ENCODE results near the gene GLIS1.

GLIS1 gene

DNA sequence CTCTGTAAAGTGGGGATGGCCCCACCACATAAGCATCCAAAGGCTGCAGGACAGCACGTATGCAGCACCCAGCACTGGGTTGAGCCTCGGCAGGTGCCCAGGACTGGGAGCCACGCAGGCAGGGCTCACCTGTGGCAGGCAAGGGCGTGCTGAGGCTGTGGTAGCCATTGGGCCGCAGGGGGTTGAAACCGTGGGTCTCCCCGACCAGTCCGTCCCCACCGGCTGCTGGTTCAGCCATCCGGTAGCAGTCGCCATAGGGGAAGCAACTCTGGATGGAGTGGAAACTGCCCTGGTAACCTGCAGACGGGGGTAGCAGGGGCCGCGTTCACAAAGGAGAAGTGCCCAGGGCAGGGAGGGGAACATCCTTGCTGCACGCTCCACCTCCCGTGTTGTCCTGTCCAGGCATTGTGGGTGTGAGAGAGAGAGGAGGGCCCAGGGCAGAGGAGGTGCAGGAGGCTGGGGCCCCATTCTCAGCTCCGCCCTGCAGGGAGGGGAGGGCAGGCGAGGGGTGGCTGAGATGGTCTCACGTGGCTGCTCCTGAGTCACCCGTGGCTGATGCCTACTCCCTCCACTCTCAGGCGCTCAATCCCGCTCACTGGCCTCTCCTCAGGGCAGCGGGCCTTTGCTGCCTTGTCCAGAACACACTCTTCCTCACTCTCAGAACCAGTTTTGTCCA, 229.8 kb downstream of the GLIS1 start:
- DNase-seq (ENCODE audit: low read depth) = no peak

GRCh38 chr1:53508056-53508990, 230.6 kb downstream of the GLIS1 start:
- no peak for DNase-seq (ENCODE audit: low read depth)

DNA sequence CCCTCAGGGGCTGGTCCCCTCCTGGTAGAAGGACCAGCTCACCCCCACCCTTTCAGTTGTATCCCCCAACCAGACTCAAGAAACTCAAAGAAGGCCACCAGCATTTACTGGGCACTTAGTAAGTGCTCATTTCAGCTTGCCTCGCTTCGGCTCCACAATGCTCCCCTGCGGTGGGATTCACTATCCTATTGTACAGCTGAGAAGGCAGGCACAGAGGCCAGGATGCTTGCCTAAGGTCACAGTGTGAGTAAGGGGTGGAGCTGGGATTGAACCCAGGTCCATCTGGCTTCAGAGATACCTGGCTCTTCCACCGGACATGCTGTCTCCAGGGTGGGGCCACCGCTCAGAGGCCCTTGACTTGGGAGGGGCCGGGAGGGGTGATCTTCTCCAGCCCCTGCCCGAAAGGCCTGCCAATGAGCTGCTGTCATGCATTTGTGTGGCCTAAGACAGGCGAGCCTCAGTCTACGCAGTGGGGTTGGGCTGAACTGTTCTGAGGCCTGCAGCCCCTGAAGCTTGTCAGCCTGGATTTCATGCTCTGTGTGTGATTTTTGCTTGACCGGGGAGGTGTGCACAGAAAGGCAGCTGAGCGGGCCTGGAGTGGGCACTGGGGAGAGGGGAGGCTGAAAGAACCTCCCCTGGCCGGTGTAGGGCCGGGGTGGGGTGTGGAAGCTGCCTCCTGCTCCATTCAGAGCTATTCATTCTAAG, 231.7 kb downstream of the GLIS1 start:
- DNase-seq (ENCODE audit: low read depth) = no peak

GRCh38 chr1:53506355-53507050, 232.5 kb downstream of the GLIS1 start:
- no peak for DNase-seq (ENCODE audit: low read depth)

DNA sequence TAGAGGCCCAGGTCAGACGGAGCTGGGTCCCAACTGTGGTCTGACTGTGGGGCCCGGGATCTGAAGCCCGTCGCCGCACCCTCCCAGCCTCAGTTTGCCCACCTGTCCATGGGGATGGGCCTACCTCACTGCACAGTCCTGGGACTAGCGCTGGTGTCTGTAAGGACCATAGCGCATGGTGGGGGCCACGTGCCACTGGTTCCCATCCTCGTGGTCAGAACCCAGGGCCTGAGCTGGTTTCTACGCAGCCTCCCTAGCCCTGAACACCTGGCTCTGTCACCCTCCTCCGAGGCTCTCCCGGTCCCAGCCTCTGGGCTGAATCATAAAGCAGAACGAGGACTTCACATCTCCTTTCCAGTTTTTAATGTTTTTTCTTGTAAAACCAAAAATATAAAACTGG, 233.1 kb downstream of the GLIS1 start:
- no peak for DNase-seq (ENCODE audit: low read depth)

DNA sequence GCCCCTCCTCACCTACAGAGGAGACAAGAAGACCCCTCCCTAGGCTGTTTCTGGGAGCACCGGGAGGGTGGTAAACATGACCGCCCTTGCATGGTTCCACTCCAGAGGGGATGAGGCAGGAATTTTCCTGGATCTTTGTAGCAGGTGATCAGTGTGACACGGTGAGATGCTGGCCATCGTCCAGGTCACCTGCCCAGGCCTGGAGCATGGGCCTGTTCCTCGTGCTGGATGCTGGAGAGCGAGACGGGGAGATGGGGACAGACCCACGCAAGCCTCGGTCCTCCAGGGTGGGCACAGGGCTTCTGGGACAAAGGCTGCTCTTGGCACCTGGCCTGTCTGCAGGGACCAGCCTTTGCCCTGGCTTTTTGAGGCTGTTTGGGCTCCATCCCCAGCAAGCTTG, 233.6 kb downstream of the GLIS1 start:
- DNase-seq (ENCODE audit: low read depth) = no peak

DNA sequence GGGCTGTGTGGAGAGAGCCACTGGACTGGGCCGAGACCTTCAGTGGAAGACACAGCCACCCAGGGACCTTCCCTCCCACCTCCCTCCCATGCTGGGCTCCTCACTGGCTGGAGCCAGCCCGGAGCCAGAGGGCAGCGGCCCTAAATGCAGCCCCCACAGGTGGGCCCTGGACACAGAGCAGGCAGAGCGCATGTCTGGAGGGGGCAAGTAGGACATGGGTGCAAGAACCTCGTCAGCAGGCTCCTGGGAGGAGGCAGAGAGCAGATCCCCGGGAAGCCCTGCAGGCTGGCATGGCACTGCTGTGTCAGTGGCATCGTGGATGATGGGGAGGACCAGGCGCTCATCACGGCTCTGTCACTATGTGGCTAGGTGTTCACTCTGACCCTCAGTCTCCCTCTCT, 234.1 kb downstream of the GLIS1 start:
- DNase-seq (ENCODE audit: low read depth) = no peak

GRCh38 chr1:53503433-53504217, 235.3 kb downstream of the GLIS1 start:
- no peak for DNase-seq (ENCODE audit: low read depth)

DNA sequence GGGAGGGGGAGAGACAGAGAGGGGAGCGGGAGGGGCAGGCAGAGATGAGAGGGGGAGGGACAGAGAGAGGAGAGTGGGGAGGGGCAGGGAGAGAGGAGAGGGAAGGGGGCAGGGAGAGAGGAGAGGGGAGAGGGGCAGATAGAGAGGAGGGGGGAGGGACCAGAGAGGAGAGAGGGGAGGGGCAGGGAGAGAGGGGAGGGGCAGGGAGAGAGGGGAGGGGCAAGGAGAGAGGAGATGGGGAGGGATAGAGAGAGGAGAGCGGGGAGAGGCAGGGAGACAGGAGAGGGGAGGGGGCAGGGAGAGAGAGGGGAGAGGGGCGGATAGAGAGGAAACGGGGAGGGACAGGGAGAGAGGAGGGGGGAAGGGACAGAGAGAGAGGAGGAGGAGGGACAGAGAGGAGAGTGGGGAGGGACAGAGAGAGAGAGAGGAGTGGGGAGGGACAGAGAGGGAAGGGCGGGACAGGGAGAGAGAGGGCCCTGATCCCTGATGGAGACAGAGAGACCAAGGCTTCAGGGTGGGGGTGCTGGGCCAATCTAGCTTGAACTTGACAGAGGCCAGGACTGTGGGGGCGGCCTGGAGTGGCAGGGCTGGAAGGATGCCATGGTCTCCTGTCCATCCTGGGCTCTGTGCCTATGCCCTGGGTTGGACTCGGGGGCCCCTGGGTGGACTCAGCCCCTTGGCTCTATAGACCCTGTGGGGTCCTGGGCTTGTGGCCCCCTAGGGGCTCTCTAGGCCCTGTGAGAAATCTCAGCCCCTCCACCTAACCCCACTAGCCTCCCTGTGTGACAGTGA, 236.1 kb downstream of the GLIS1 start:
- DNase-seq (ENCODE audit: low read depth) = no peak

DNA sequence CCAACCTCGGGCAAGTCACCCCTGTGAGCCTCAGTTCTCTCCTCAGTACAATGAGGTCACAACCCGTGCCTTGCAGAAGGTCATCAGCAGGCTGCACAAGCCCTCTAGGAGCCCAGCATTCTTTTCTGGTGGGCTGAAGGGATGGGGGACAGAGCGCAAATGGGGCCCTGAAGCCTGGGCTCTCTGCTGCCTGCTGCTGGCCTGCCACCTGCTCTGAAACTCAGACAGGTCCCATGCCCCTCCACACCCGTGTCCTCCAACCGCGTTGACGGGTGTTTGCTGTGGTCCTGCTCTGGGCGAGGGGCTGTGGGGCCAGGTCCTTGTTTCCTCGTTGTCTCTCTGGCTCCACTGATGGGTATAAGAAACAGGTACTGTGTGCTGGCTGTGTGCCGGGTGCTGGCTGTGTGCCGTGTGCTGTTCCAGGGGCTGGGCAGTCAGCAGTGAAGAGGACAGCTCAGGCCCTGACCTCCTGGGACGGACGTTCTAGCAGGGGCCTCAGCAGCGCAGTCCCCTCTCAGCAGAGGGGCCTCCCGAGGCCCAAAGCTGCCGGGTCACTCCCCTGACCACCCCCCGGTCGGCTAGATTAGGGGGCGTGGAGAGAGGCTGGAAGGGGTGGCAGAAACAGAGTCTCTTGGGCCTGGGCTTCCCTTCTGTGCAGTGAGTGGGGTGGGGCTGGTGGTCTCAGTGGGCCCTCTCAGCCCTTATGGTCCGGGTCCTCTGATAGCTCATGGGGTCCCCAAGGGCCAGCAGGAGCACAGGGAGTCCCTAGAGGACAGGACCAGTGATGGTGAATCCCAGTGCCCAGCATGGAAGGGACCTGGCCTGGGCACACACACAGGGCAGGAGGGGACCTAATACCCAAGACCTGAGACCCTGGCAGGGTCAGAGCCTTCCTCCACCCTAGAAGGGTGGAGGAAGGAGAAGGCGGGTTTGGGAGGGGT, 237.6 kb downstream of the GLIS1 start:
- DNase-seq (ENCODE audit: low read depth) = no peak

DNA sequence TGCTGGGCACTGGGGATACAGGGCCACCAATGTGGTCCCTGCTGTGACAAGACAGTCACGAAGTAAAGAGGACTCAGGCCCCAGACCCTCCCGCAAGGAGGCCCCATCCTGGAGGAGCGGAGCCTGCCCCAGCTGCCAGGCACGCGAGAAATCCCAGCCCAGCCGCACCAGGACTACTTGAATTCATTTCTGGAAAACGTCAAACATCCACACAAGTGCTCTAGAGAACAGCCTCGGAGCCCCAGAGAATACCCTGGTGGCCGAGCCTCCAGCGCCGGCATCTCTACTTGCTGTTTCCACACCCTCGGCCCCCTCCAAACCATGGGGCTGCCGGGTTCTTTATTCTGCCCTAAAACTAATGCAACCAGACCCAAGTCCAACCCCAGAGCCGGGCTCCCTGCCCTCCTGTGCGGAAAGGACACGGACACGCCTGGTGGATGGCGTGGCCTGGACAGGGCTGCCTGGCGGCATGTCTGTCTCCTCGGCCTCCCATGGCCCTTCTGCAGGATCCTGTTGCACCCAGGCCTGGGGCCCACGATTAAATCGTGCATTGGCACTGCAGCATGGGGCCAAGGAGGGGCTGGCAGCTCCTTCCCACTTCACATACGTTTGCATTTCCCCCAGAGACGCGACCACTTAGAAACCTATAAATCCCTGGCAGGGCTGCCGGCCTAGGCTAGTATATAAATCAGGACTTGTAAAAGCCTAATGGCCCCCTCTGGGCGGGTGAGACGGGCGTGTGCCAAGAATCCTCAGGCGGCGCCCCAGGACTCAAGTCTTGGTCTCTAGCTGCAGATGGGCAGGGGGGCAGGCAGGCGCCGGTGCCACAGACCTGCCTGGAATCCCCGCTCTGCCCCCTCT, 238.5 kb downstream of the GLIS1 start:
- no peak for DNase-seq (ENCODE audit: low read depth)

- DNase-seq (ENCODE audit: low read depth) = no peak
Observed at GRCh38 chr1:53499257-53500203, 239.4 kb downstream of the GLIS1 start.

DNA sequence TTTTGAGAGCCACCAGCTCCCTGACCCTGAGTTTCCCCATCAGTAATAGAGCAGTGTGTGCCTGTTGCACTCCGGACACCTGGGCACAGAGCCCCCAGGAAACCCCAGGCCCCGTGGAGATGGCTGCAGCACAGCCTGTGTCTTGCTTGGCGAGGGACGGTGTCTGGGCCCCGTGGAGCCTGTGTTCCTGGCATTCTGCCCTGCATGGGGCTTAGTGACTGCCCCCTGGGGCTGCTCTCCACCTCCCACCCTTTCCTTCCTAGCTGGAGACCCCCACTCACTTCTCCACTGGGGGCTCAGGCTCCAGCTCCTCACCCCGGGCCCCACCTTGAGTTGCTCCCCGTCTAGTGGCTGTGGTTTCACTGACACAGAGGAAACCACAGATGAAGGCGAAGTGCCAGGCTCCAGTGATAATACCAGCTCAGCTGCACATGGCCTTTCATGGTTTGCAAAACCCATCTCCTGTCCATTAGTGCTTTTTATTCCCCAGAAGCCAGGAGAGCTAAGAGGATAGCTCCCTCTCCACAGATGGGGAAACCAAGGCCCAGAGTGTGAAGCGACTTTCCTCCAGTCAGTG, 240.3 kb downstream of the GLIS1 start:
- peak; percentile 42 for DNase-seq (ENCODE audit: low read depth)

GRCh38 chr1:53495633-53496345, 243.2 kb downstream of the GLIS1 start:
- DNase-seq (ENCODE audit: low read depth) = peak; percentile 47

DNA sequence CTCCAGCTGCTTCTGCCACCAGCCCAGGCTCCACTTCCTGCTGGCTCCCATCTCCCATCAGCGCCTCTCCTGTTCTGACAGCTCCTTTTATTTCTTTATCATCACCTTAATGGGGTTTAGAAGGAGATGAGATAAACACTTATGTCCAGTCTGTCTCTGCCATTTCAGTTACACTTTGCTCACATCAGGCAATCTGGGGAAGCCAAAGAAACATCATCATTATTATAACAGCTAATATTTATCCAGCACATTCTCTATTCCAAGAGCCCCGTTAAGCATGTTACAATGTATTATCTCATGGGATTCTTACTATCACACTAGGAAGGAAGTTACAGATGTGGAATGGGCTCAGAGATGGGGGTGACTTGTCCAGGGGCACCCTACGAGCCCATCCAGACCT, 248.6 kb downstream of the GLIS1 start:
- no peak for DNase-seq (ENCODE audit: low read depth)

GRCh38 chr1:53486395-53487026, 252.5 kb downstream of the GLIS1 start:
- no peak for DNase-seq (ENCODE audit: low read depth)
